Activated CD8-positive, alpha-beta memory T cell treated with anti-CD3 and anti-CD28 coated beads, Interleukin-2, amount 50 U/mL, for 24 hours (primary cell): Measurements from ENCODE around the gene ZNF121.
"Not testable (repeated sequence)": the region's sequence is repeated elsewhere in the genome, so short reads cannot be mapped to it uniquely, and the experiment has no call there.

Experiments
- DNase-seq: peaks from one replicate; pipeline ENCODE4 v3.0.0-alpha.2; 2020; ENCODE audit errors: extremely low read depth

ZNF121 gene

DNA sequence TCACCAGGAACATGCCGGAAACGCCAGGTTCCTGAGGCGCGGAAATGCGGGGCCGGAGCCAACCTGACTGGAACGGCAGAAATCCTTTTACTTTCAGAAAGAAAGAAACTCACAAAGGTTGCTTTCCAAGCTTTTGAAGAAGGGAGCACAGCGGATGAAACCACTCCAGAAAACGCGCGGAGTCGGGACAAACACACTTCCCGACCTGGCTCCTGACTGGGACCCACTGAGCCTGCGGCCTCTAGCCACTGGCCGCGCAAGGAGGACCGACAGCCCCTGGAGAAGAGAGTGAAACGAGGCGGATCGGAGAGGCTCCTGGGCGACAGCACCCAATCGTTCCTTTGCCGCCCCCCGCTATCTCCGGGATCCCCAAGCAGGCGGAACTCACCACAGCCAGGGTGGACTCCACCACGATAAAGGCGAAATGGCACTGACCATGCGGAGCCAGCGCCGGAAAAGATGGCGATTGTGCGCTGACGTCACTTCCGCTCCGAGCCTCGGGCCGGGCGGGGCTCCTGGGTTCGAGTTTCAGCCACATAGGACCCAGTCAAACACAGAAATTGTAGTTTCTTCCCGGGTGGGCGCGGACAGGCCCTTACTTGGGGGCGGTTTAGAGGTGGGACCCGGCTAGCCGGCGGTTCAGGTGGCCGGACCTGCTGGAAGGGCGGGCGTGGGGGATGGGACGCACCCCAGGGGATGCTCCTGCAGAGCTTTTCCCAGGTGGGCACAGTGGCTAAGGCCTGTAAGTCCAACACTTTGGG lies at the start of gene ZNF121:
TSS of gene ZNF121 (minus strand) at position 432 of the 761 bp plus-strand sequence. CDS start 16,407 bp downstream, outside the sequence.
- peak; percentile 58 for DNase-seq

DNA sequence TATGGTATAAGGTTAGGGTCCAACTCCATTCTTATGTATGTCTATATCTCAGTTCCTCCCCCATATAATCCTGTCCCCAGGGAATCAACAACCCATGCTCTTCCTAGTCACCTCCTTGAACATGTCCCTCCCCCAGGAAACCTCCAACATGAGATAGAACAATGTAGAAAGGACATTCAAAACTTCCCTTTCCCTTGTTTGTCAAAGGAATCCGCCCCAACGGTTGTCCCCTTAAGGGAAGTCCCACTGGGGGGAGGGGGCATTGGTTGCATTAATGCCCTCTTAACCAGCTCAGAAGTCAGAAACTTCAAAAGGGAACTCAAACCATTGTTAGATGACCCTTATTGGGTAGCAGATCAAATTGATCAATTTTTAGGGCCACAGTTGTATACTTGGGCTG lies 43.6 kb upstream of the ZNF121 start:
- DNase-seq: no peak

GRCh38 chr19:9622531-9622930 lies 38.2 kb upstream of the ZNF121 start:
- DNase-seq: no peak

DNA sequence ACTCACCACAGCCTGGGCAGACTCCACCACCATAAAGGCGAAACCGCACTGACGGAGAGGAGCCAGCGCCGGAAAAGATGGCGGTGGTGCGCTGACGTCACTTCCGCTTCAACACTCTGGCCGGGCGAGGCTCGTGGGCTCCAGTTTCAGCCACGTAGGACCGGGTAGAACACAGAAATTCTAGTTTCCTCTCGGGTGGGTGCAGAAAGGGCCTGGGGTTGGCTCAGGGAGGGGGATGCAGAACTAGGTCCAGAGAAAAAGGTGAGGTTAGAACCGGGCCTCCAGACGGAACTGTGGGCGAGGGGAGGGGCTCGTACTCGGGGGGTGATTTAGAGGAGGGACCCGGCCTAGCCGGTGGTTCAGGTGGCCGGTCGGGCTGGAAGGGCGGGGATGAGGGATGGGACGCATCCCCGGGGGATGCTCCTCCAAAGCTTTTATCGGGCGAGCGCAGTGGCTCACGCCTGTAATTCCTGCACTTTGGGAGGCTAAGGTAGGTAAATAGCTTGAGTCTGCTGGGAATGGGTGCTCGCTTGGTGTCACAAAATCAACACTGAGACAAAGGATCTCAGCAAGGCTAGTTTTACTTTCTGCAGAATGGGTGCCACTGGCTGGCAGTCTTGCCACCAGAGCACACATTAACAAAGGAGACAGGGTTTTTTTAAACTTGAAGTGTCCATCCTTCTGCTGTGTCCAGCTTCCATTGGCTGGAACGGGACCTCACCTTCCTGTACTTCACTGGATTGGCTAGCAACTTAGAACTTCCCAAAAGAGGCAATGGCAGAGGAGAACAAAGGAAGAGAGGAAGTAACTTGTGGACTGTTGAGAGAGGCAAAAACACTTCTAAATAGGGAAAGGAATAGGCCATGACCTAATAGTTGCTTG lies 37.1 kb upstream of the ZNF121 start, which contains the start of gene ZNF561:
TSS of gene ZNF561 (minus strand) at position 77 of the 882 bp plus-strand sequence. CDS start 1,776 bp downstream, outside the sequence.
- DNase-seq: peak; percentile 72

DNA sequence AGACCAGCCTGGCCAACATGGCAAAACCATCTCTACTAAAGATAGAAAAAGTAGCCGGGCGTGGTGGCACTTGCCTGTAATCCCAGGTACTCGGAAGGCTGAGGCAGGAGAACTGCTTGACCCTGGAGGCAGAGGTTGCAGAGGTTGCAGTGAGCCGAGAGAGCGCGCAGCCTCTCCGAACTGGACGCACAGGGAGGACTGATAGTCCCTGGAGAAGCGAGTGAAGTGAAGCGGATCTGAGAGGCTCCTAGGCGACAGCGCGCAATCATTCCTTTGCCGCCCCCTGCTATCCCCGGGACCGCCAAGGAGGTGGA lies 36.5 kb upstream of the ZNF121 start:
- DNase-seq: no peak

GRCh38 chr19:9615844-9616243 lies 31.5 kb upstream of the ZNF121 start:
- no peak for DNase-seq

GRCh38 chr19:9610484-9611113 lies 26.3 kb upstream of the ZNF121 start:
- no peak for DNase-seq

- no peak for DNase-seq
These were observed 24.6 kb upstream of the ZNF121 start for GRCh38 chr19:9608912-9609311.

DNA sequence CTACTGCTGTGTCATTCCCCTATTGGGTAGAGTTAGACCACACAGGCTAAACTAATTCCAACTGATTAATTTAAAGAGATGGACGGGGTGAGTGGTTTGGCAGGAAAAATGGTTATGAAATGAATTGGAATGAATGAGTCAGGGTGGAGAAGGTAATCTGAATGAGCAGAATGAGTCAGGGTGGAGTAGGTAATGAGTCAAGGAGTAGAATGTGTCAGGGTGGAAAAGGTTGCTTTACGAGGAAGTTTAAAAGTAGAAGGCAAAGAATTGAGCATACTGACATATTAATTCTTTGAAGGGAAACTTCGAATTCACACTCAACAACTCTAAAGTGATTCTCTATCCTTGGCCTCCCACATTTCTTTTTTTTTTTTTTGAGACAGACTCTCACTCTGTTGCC lies 12.7 kb upstream of the ZNF121 start:
- no peak for DNase-seq

- peak; percentile 65 for DNase-seq
These were observed 2.5 kb upstream of the ZNF121 start for GRCh38 chr19:9586764-9587163.

DNA sequence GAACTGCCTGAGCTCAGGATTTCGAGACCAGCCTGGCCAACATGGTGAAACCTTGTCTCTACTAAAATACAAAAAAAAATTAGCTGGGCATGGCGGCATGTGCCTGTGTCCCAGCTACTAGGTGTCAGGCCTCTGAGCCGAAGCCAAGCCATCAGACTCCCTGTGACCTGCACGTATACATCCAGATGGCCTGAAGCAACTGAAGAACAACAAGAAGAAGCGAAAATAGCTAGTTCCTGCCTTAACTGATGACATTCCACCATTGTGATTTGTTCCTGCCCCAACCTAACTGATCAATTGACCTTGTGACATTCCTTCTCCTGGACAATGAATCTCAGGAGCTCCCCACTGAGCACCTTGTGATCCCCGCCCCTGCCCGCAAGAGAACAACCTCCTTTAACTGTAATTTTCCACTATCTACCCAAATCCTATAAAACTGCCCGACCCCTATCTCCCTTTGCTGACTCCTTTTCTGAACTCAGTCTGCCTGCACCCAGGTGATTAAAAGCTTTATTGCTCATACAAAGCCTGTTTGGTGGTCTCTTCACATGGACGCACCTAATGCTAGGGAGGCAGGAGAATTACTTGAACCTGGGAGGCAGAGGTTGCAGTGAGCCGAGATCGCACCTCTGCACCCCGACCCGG lies 2.1 kb downstream of the ZNF121 start:
- DNase-seq: not testable (repeated sequence)

- DNase-seq: no peak
These were observed 3.6 kb downstream of the ZNF121 start for GRCh38 chr19:9580728-9581127.

GRCh38 chr19:9570255-9570654 lies 14.0 kb downstream of the ZNF121 start:
- DNase-seq: no peak

GRCh38 chr19:9566729-9567128 lies 17.6 kb downstream of the ZNF121 start:
- DNase-seq: no peak

GRCh38 chr19:9565900-9566705 lies 18.2 kb downstream of the ZNF121 start:
- DNase-seq: no peak

- DNase-seq: no peak
These were observed 31.6 kb downstream of the ZNF121 start for GRCh38 chr19:9552536-9553274.

DNA sequence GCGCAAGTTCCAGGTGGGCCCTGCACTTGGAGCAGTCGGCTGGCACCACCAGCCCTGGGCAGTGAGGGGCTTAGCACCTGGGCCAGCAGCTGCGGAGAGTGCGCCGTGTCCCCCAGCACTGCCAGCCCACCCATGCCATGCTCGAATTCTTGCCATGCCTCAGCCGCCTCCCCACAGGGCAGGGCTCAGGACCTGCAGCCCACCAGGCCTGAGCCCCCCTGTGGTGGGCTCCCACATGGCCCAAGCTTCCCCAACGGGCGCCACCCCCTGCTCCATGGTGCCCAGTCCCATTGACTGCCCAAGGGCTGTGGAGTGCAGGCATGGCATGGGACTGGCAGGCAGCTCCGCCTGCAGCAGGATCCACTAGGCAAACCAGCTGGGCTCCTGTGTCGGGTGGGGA lies 36.4 kb downstream of the ZNF121 start:
- no peak for DNase-seq

DNA sequence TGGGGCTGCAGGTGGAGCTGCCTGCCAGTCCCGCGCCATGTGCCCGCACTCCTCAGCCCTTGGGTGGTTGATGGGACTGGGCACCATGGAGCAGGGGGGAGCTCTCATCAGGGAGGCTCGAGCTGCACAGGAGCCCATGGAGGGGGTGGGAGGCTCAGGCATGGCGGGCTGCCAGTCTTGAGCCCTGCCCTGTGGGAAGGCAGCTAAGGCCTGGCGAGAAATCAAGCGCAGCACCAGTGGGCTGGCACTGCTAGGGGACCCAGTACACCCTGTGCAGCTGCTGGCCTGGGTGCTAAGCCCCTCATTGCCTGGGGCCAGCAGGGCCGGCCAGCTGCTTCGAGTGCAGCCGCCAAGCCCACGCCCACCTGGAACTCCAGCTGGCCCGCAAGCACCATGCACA lies 43.0 kb downstream of the ZNF121 start:
- DNase-seq: not testable (repeated sequence)

- not testable (repeated sequence) for DNase-seq
These were observed 44.4 kb downstream of the ZNF121 start for GRCh38 chr19:9539921-9540320.

DNA sequence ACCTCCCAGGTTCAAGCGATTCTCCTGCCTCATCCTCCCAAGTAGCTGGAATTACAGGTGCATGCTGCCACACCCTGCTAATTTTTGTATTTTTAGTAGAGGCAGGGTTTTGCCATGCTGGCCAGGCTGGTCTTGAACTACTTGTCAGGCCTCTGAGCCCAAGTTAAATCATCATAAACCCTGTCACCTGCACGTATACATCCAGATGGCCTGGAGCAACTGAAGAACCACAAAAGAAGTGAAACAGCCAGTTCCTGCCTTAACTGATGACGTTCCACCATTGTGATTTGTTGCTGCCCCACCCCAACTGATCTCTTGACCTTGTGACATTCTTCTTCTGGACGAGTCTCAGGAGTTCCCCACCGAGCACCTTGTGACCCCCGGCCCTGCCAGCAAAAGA lies 45.1 kb downstream of the ZNF121 start:
- DNase-seq: not testable (repeated sequence)
